Right lobe of liver (tissue), 4 donors: ENCODE measurements around the gene NBEA.

Source experiments
- POLR2A ChIP-seq: fragments of 450-650 bp; IDR thresholded peaks from one replicate; pipeline ENCODE4 v1.6.1; 2017; ENCODE audit warnings: antibody characterized with exemption, mild to moderate bottlenecking
- TF ChIP-seq, protein P1 (sequence below), 4 donors: fragments of 200-600 bp in 3 of 4; fragments of 450-650 bp in 1 of 4; IDR thresholded peaks; one replicate each; pipeline versions ENCODE4 v1.5.1 to v1.8.0; 2016 to 2022; ENCODE audit warnings: antibody characterized with exemption in 4 of 4, mild to moderate bottlenecking in 2 of 4
- donor health status: DM: no; HTN: no; CAD: no.
- donor health status: DM: no; HTN: no; CAD: no.
- donor health status: DM: no; HTN: yes; CAD: no.

DNA sequence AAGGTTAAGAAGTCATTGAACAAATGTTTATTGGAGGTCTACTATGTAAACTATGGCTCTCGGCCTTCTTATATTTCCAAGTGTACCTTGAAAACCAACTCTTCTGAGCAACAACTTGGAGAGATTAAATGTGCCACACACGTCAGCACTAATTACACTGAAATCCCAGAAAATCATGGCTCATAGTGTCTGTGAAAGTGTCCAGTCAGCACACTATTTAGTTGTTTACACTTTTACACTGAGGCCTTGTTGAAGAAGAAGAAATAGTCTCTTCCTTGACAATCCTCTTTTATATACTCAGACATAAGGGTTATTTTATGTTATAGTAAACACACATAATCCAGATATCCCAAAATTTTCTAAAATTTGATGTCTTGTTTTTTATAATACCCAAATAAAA is 30.9 kb upstream of the NBEA start:
- TF ChIP-seq, protein P1, sequence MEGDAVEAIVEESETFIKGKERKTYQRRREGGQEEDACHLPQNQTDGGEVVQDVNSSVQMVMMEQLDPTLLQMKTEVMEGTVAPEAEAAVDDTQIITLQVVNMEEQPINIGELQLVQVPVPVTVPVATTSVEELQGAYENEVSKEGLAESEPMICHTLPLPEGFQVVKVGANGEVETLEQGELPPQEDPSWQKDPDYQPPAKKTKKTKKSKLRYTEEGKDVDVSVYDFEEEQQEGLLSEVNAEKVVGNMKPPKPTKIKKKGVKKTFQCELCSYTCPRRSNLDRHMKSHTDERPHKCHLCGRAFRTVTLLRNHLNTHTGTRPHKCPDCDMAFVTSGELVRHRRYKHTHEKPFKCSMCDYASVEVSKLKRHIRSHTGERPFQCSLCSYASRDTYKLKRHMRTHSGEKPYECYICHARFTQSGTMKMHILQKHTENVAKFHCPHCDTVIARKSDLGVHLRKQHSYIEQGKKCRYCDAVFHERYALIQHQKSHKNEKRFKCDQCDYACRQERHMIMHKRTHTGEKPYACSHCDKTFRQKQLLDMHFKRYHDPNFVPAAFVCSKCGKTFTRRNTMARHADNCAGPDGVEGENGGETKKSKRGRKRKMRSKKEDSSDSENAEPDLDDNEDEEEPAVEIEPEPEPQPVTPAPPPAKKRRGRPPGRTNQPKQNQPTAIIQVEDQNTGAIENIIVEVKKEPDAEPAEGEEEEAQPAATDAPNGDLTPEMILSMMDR (IDR thresholded peaks at IDR 0.05) = no peak
- no peak for TF ChIP-seq POLR2A
